Right lobe of liver (tissue), 6 donors: Measurements from ENCODE around the gene TNFRSF8. TPM values are rescaled to one million over a fixed set of nuclear protein-coding genes. Genes with fewer than 3 reads are reported as not detected.

Experiments
- ATAC-seq, 4 donors: fragments of 200-7000 bp; cut with Tn5 transposase; one replicate each; pipeline ENCODE4 v1.9.1; 2020; ENCODE audit warnings: mild to moderate bottlenecking in 4 of 4, moderate library complexity in 4 of 4
- DNase-seq, 3 donors: peaks; one replicate each; pipeline ENCODE4 v3.0.0-alpha.2; 2020
- H3K27ac ChIP-seq, 3 donors: fragments of 200-600 bp; one replicate each; pipeline ENCODE4 v1.8.0; 2022
- H3K27me3 ChIP-seq, 2 donors: fragments of 200-600 bp; one replicate each; pipeline ENCODE4 v1.8.0; 2022
- H3K36me3 ChIP-seq, 4 donors: fragments of 200-600 bp; sonication (generic) in 1 of 4; one replicate each; pipeline versions ENCODE4 v1.5.1 to v1.8.0; 2017 to 2022; ENCODE audit warnings: control low read depth in 1 of 4
- H3K4me1 ChIP-seq, 4 donors: fragments of 200-600 bp; sonication (generic) in 1 of 4; one replicate each; pipeline versions ENCODE4 v1.5.1 to v1.8.0; 2017 to 2022; ENCODE audit warnings: control low read depth in 1 of 4
- H3K4me3 ChIP-seq, 3 donors: fragments of 200-600 bp; one replicate each; pipeline ENCODE4 v1.8.0; 2022
- H3K9me3 ChIP-seq, 4 donors: fragments of 200-600 bp; sonication (generic) in 1 of 4; one replicate each; pipeline versions ENCODE4 v1.5.1 to v1.8.0; 2017 to 2022; ENCODE audit warnings: control low read depth in 1 of 4
- CTCF ChIP-seq, 4 donors: fragments of 200-600 bp in 3 of 4; fragments of 450-650 bp in 1 of 4; IDR thresholded peaks; one replicate each; pipeline versions ENCODE4 v1.5.1 to v1.8.0; 2016 to 2022; ENCODE audit warnings: antibody characterized with exemption in 4 of 4, mild to moderate bottlenecking in 2 of 4
- POLR2A ChIP-seq: fragments of 450-650 bp; IDR thresholded peaks from one replicate; pipeline ENCODE4 v1.6.1; 2017; ENCODE audit warnings: antibody characterized with exemption, mild to moderate bottlenecking
- WGBS: methylation state at CpG from one replicate; pipeline ENCODE4 v1.1.6; 2018; ENCODE audit warnings: low coverage, low lambda C conversion rate; ENCODE audit not compliant: insufficient coverage; ENCODE audit errors: missing lambda C conversion rate; 5-methylcytosine and 5-hydroxymethylcytosine counted together
- intact Hi-C, 2 donors: fragments of 100-400 bp; cut with DNase I; formaldehyde crosslinking; loops; one replicate each; pipeline versions ENCODE4 v1.11.2 to v1.14.1; 2022
- total RNA-seq, 6 experiments: library from RNA; depleted of rRNA in 2 of 6; stranded (reverse); fragments of >200 nt in 2 of 6; fragmentation: NEBNext Ultra II Directional in 3 of 6; extraction: Animal tissue kit (Norgen Biotek cat#: 25700) in 3 of 6; gene quantifications; one replicate each; pipeline versions ENCODE4 v1.1.0 to v1.2.4, GENCODE V29; 2016 to 2023
- donor health status: DM: no; HTN: yes; CAD: no.
- donor health status: DM: no; HTN: no; CAD: no.
- donor health status: DM: no; HTN: no; CAD: no.
- donor health status: DM: no; HTN: yes; CAD: no.
- donor health status: DM: no; HTN: yes; CAD: no.

Gene TNFRSF8
- total RNA-seq, 6 experiments from 2014 or later, result 0.12 to 0.29 (median 0.19) TPM; not detected in 1

- DNase-seq, result no peak
Measured at GRCh38 chr1:12135612-12136011, 72.5 kb downstream of the TNFRSF8 start.

GRCh38 chr1:12136916-12137610, 74.0 kb downstream of the TNFRSF8 start:
- Histone ChIP-seq H3K9me3 (no peaks in the 10 kb centered on the region), H3K4me1 (peaks cover 0 to 6% (median 0%) of the 10 kb centered on the region in 4 donors), H3K27me3 (no peaks in the 10 kb centered on the region), H3K36me3 (no peaks in the 10 kb centered on the region), H3K27ac (no peak overlapping the region), H3K4me3 (no peak overlapping the region)
- 67% methylated on average over 8 of the region's 8 CpGs for WGBS
- TF ChIP-seq POLR2A (no peak), CTCF (IDR thresholded peaks at IDR 0.05) (no peak)
- intact Hi-C loops, result no loop called here
- no peak for ATAC-seq
- no peak for DNase-seq

More at GRCh38 chr1:12135612-12136011, 72.5 kb downstream of the TNFRSF8 start:
- ATAC-seq, result peak; percentile 4 to 61 (median 25)
- 47% methylated on average over 2 of the region's 6 CpGs for WGBS
- Histone ChIP-seq H3K4me3 (no peak overlapping the region), H3K4me1 (peaks cover 0 to 18% (median 5%) of the 10 kb centered on the region in 4 donors), H3K9me3 (no peaks in the 10 kb centered on the region), H3K27ac (no peak overlapping the region), H3K36me3 (no peaks in the 10 kb centered on the region), H3K27me3 (no peaks in the 10 kb centered on the region)
- intact Hi-C loops, result no loop called here
- TF ChIP-seq POLR2A (no peak), CTCF (IDR thresholded peaks at IDR 0.05) (no peak)

- Histone ChIP-seq H3K27me3 (no peaks in the 10 kb centered on the region), H3K4me3 (no peak overlapping the region), H3K36me3 (no peaks in the 10 kb centered on the region), H3K27ac (no peak overlapping the region), H3K4me1 (no peaks in the 10 kb centered on the region), H3K9me3 (no peaks in the 10 kb centered on the region)
- 88% methylated on average over 4 of the region's 31 CpGs for WGBS
- DNase-seq (no peak), ATAC-seq (no peak)
- intact Hi-C loops, result no loop called here
- TF ChIP-seq POLR2A (no peak), CTCF (IDR thresholded peaks at IDR 0.05) (no peak)
Measured at GRCh38 chr1:12138196-12139168, 75.4 kb downstream of the TNFRSF8 start.

GRCh38 chr1:12140016-12140415, 76.9 kb downstream of the TNFRSF8 start:
- peaks cover 0 to 7% (median 0%) of the 10 kb centered on the region in 4 donors for H3K4me1 ChIP-seq
- no peaks in the 10 kb centered on the region for H3K27me3 ChIP-seq
- H3K9me3 ChIP-seq, result no peaks in the 10 kb centered on the region
- no CpG with 5 or more reads among the region's 4 CpGs for WGBS
- DNase-seq (no peak), ATAC-seq (no peak)
- intact Hi-C loops, result no loop called here
- H3K4me3 ChIP-seq, result no peak overlapping the region
- no peak overlapping the region for H3K27ac ChIP-seq
- TF ChIP-seq CTCF (IDR thresholded peaks at IDR 0.05) (no peak), POLR2A (no peak)
- H3K36me3 ChIP-seq, result no peaks in the 10 kb centered on the region
